Cardiac fibroblast (primary cell): ENCODE results near the gene PTPN6.

Experiments used
- DNase-seq, 2 donors: peaks; one replicate each; pipeline versions ENCODE4 v3.0.0 to v3.0.0-alpha.2; 2010; ENCODE audit warnings: low read depth in 2 of 2
- H3K4me3 ChIP-seq, 2 donors: replicated peaks in 1 of 2; 1 replicate in 1 of 2; 2 replicates in 1 of 2; pipeline ENCODE4 v1.5.1; 2011; ENCODE audit warnings: low read depth in 2 of 2, low read length in 2 of 2, mild to moderate bottlenecking in 2 of 2, moderate library complexity in 1 of 2
- CTCF ChIP-seq: IDR thresholded peaks from one replicate; pipeline ENCODE4 v1.5.1; 2011; ENCODE audit warnings: low read depth, mild to moderate bottlenecking, low read length, inconsistent platforms

The PTPN6 gene

GRCh38 chr12:6909421-6910145 is 41.6 kb upstream of the PTPN6 start:
- TF ChIP-seq CTCF, result no peak
- DNase-seq, result no peak
- no peak overlapping the region for H3K4me3 ChIP-seq

- DNase-seq, result no peak
- TF ChIP-seq CTCF, result no peak
- H3K4me3 ChIP-seq, result no peak overlapping the region
Measured at GRCh38 chr12:6912164-6912935, 38.8 kb upstream of the PTPN6 start.

GRCh38 chr12:6914246-6914946 is 36.8 kb upstream of the PTPN6 start, which contains the start of gene ENO2:
TSS of gene ENO2 (plus strand) at chr12:6914580. CDS start at chr12:6915833, 1,253 bp downstream.
- TF ChIP-seq CTCF, result no peak
- H3K4me3 ChIP-seq, result peak within 1 kb of the TSS; percentile 60 to 91
- peak; percentile 58 to 68 for DNase-seq

- TF ChIP-seq CTCF, result no peak
- no peak for DNase-seq
- peak overlapping the region; percentile 60 to 91 for H3K4me3 ChIP-seq
Measured at GRCh38 chr12:6914947-6915788, 36.0 kb upstream of the PTPN6 start.

- TF ChIP-seq CTCF, result no peak
- no peak for DNase-seq
- H3K4me3 ChIP-seq, result peak overlapping the region in 1 of 2 donors; percentile 91
Measured at GRCh38 chr12:6915789-6916285, 35.3 kb upstream of the PTPN6 start.
